Placental pericyte (primary cell): ENCODE measurements around the gene PRKCH. TPM values are rescaled to one million over a fixed set of nuclear protein-coding genes. Genes with fewer than 3 reads are reported as not detected.

Source experiments
- total RNA-seq: library from RNA; depleted of rRNA; stranded (reverse); fragments of >200 nt; gene quantifications from 2 replicates; pipeline ENCODE4 v1.2.3, GENCODE V29; 2012

Gene PRKCH
- 1.1 and 1.5 TPM in 2 replicates for total RNA-seq

DNA sequence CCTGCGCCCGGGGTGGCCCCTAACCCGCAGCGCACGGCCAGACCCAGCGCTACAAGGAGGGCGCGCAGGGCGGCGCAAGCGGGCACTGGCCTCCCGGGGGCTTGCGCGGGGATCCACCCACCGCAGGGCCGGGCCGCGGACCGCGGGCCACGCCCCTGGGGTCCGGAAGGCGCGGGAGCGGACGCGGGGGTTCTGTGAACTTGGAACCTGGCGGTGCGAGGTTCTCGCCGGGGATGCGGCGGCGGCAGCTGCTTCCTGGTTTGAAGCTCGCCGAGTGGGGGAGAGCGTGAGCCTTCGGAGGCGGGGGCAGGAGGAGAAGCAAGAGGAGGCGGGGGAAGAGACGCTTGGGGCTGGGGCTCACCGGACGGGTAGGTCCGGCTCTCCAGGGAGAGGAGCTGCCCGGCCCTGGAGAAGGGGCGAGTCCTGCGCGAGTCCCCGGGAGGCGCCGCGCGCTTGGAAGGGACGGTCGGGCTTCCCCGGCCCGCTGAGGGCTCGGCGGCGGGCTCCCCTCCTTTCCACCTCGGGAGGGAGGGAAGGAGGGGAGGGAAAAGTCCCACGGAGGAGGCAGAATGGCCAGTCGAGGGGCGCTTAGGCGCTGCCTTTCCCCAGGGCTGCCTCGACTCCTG, at the start of gene PRKCH:
PRKCH (plus strand) TSS at position 195 of the 626 bp plus-strand sequence. CDS start 523 bp downstream, outside the sequence.

DNA sequence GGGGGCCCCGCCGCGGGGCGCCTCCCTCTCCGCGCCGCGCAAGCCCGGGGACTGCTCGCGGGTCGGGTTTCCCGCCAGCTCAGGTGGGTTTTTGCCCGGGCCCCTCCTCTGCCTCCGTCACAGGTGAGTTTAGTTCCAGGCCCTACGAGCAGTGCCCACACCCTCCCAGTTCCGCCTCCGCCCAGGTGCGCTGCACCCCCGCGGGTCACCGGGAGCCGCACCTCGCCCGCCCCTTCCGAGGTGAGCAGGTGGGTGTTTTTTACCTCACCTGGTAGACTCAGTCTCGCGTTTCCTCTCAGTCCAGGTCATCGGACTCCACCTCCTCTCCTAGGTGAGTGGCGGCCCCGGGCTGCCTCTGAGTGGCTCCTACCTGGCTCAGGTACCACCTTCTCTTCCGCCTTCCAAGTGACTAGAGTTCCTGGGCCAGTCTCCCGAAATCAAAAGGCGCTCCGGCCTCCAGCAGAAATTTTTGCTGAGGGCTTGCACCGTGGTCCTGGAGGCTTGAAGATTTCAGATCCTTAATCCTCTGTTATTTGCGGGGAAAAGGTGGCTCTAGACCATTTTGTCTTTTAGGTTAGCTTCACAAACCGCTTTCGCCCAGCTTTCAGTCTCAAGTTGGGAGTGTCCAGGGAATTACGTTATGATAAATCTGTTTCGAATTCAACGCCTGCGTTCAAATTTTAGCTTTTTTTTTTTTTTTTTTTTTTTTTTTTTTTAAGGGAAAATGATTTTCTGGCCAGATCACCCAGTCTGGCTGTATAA, 40.0 kb upstream of the PRKCH start, which contains the start of gene TMEM30B:
TMEM30B (minus strand) TSS at position 153 of the 762 bp plus-strand sequence. CDS start 191 bp downstream, outside the sequence.

Other genes with a start within 250 kb of the PRKCH start
- not detected in 2 replicates for gene TMEM30B, start 40.2 kb upstream of the PRKCH start, total RNA-seq